Measurements from ENCODE around the gene PCDHA5.

PCDHA5 gene

GRCh38 chr5:140868721-140869554, 47.5 kb downstream of the PCDHA5 start, which contains the start of gene PCDHA11:
TSS of gene PCDHA11 (plus strand) at chr5:140868957. CDS start at chr5:140869104, 147 bp downstream.
- no peak for DNase-seq

- DNase-seq: no peak
These were observed 48.1 kb downstream of the PCDHA5 start for GRCh38 chr5:140869555-140869886.

GRCh38 chr5:140870221-140871201, 49.1 kb downstream of the PCDHA5 start:
- DNase-seq: no peak
